ENCODE data around the gene BUB3. TPM values are rescaled to one million over a fixed set of nuclear protein-coding genes. Genes with fewer than 3 reads are reported as not detected.
A peak's percentile ranks its signal among the peaks of the same experiment; 100 is the strongest.

BUB3 gene
- total and polyA plus RNA-seq, 2 donors (not counting 1 experiment from before 2014, with no cell fraction given), result 121 to 195 TPM

DNA sequence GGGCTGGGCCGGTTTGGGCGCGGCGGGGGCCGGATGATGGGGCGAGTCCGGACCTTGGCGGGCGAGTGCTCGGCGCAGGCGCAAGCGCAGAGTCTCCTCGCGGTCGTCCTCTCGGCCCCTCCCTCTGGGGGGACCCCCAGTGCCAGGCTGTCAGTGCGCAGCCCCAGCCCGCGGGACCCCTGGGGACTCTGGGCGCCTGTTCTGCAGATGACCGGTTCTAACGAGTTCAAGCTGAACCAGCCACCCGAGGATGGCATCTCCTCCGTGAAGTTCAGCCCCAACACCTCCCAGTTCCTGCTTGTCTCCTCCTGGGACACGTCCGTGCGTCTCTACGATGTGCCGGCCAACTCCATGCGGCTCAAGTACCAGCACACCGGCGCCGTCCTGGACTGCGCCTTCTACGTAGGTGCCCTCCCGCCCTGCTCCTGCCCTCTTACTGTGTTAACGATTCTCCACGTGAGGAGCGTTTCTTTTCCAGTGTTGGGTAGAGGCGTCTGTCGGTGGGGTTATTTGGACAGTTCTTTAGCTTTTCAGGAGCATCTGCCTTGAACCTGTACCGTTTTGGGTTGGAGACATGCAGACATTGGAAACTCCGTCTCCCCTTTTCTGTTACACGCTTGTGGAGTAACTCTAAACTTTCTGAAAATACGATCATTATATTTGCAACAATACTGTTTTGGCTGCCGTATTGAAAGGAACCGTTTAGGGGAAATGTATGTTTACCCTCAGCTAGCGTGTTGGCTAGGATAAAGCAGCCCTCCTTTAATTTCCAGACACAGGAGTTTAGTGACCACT is 706 bp downstream of the BUB3 start:
- Histone ChIP-seq H3K4me1 (ENCODE audit: control insufficient read depth, extremely low read depth, insufficient read depth, low read length) (peaks cover 4% of the 10 kb centered on the region), H2AFZ (ENCODE audit: low read length) (peak overlapping the region; percentile 78), H4K20me1 (ENCODE audit: control insufficient read depth, extremely low read depth, insufficient read depth, low read length) (peaks cover 2% of the 10 kb centered on the region), H3K4me3 (replicated peaks in 1 of 4; ENCODE audit: control extremely low read depth in 1 of 4, insufficient read depth in 1 of 4, low read depth in 3 of 4, low read length in 4 of 4) (peak overlapping the region; percentile 69 to 94 (median 84)), H3K9me3 (ENCODE audit: control insufficient read depth, insufficient read depth, low read depth, low read length) (no peaks in the 10 kb centered on the region), H3K27ac (ENCODE audit: insufficient read depth, low read length) (peak overlapping the region; percentile 96), H3K9ac (ENCODE audit: insufficient read depth, low read length) (peak overlapping the region; percentile 93), H3K36me3 (ENCODE audit: control insufficient read depth, insufficient read depth, low read length) (peaks cover 2% of the 10 kb centered on the region), H3K4me2 (ENCODE audit: extremely low read depth, insufficient read depth, low read length) (peak overlapping the region; percentile 93), H3K27me3 (ENCODE audit: control insufficient read depth, insufficient read depth, low read length) (peaks cover 27% of the 10 kb centered on the region), H3K79me2 (ENCODE audit: control insufficient read depth, insufficient read depth, low read length) (peaks cover 57% of the 10 kb centered on the region)
- TF ChIP-seq, protein P1, sequence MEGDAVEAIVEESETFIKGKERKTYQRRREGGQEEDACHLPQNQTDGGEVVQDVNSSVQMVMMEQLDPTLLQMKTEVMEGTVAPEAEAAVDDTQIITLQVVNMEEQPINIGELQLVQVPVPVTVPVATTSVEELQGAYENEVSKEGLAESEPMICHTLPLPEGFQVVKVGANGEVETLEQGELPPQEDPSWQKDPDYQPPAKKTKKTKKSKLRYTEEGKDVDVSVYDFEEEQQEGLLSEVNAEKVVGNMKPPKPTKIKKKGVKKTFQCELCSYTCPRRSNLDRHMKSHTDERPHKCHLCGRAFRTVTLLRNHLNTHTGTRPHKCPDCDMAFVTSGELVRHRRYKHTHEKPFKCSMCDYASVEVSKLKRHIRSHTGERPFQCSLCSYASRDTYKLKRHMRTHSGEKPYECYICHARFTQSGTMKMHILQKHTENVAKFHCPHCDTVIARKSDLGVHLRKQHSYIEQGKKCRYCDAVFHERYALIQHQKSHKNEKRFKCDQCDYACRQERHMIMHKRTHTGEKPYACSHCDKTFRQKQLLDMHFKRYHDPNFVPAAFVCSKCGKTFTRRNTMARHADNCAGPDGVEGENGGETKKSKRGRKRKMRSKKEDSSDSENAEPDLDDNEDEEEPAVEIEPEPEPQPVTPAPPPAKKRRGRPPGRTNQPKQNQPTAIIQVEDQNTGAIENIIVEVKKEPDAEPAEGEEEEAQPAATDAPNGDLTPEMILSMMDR (conservative IDR thresholded peaks at IDR 0.05 in 1 of 2, IDR thresholded peaks at IDR 0.05 in 1 of 2; ENCODE audit: low read depth in 1 of 2, low read length in 2 of 2), result no peak
- no peak for TF ChIP-seq EZH2 (IDR thresholded peaks at IDR 0.05; ENCODE audit: low read length, missing control alignments)
- DNase-seq (ENCODE audit: low read depth in 2 of 2), result peak; percentile 36 to 57

DNA sequence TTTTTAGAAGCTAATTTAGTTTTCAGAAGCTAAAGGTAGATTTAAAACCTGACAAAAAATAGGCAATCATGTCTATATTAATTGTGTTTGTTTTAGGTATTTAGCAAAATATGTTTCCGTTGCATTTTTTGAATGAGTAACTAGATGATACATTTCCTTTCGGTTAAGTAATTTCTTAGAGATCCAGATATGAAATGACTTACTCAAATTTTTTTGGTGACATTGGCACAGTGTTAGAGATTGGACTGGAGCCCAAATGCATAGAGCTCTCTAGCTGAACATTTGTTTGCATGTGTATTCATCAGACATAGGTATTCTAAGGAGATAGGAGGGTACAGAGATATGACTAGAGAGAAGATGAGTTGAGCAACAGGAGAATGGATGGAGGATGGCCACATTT is 1.9 kb downstream of the BUB3 start:
- H3K27ac ChIP-seq (ENCODE audit: insufficient read depth, low read length), result no peak overlapping the region
- DNase-seq (ENCODE audit: low read depth in 2 of 2), result peak in 1 of 2 donors; percentile 37
- H3K79me2 ChIP-seq (ENCODE audit: control insufficient read depth, insufficient read depth, low read length), result peaks cover 68% of the 10 kb centered on the region
- peaks cover 4% of the 10 kb centered on the region for H3K4me1 ChIP-seq (ENCODE audit: control insufficient read depth, extremely low read depth, insufficient read depth, low read length)
- H3K9ac ChIP-seq (ENCODE audit: insufficient read depth, low read length), result no peak overlapping the region
- no peaks in the 10 kb centered on the region for H3K9me3 ChIP-seq (ENCODE audit: control insufficient read depth, insufficient read depth, low read depth, low read length)
- H2AFZ ChIP-seq (ENCODE audit: low read length), result no peak overlapping the region
- H3K27me3 ChIP-seq (ENCODE audit: control insufficient read depth, insufficient read depth, low read length), result peaks cover 15% of the 10 kb centered on the region
- TF ChIP-seq, protein P1 (conservative IDR thresholded peaks at IDR 0.05 in 1 of 2, IDR thresholded peaks at IDR 0.05 in 1 of 2; ENCODE audit: low read depth in 1 of 2, low read length in 2 of 2), result no peak
- TF ChIP-seq EZH2 (IDR thresholded peaks at IDR 0.05; ENCODE audit: low read length, missing control alignments), result no peak
- peaks cover 2% of the 10 kb centered on the region for H4K20me1 ChIP-seq (ENCODE audit: control insufficient read depth, extremely low read depth, insufficient read depth, low read length)
- peaks cover 7% of the 10 kb centered on the region for H3K36me3 ChIP-seq (ENCODE audit: control insufficient read depth, insufficient read depth, low read length)
- peak overlapping the region; percentile 93 for H3K4me2 ChIP-seq (ENCODE audit: extremely low read depth, insufficient read depth, low read length)
- peak overlapping the region; percentile 69 to 94 (median 84) for H3K4me3 ChIP-seq (replicated peaks in 1 of 4; ENCODE audit: control extremely low read depth in 1 of 4, insufficient read depth in 1 of 4, low read depth in 3 of 4, low read length in 4 of 4)

DNA sequence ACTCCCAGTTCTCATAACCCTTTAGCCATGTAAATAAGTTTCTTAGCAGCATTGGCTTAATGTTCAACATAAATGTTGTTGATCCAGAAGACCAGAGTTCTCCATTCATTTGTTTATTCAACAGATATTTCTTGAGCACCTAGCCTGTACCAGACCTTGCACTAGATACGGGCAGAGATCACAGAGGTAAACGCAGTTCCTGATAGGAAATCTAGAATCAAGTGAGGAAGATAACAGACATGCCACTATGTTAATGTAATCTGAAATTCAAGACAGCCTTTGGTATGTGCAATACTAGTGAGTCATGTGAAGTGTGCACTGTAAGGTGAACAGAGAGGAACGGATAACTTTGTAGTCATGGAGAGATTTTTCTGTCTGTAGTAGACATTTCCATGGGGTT is 3.0 kb downstream of the BUB3 start:
- Histone ChIP-seq H3K9me3 (ENCODE audit: control insufficient read depth, insufficient read depth, low read depth, low read length) (no peaks in the 10 kb centered on the region), H3K4me2 (ENCODE audit: extremely low read depth, insufficient read depth, low read length) (peak overlapping the region; percentile 61), H3K36me3 (ENCODE audit: control insufficient read depth, insufficient read depth, low read length) (peaks cover 7% of the 10 kb centered on the region), H3K4me3 (replicated peaks in 1 of 4; ENCODE audit: control extremely low read depth in 1 of 4, insufficient read depth in 1 of 4, low read depth in 3 of 4, low read length in 4 of 4) (peak overlapping the region in 1 of 4 experiments; percentile 17), H3K9ac (ENCODE audit: insufficient read depth, low read length) (no peak overlapping the region), H4K20me1 (ENCODE audit: control insufficient read depth, extremely low read depth, insufficient read depth, low read length) (peaks cover 2% of the 10 kb centered on the region), H3K27ac (ENCODE audit: insufficient read depth, low read length) (no peak overlapping the region), H3K79me2 (ENCODE audit: control insufficient read depth, insufficient read depth, low read length) (peaks cover 78% of the 10 kb centered on the region), H3K27me3 (ENCODE audit: control insufficient read depth, insufficient read depth, low read length) (peaks cover 4% of the 10 kb centered on the region), H2AFZ (ENCODE audit: low read length) (no peak overlapping the region), H3K4me1 (ENCODE audit: control insufficient read depth, extremely low read depth, insufficient read depth, low read length) (peaks cover 4% of the 10 kb centered on the region)
- TF ChIP-seq, protein P1 (conservative IDR thresholded peaks at IDR 0.05 in 1 of 2, IDR thresholded peaks at IDR 0.05 in 1 of 2; ENCODE audit: low read depth in 1 of 2, low read length in 2 of 2), result no peak
- TF ChIP-seq EZH2 (IDR thresholded peaks at IDR 0.05; ENCODE audit: low read length, missing control alignments), result no peak
- DNase-seq (ENCODE audit: low read depth in 2 of 2), result peak; percentile 40 to 76
